ENCODE results near the gene PTCHD1. TPM values are rescaled to one million over a fixed set of nuclear protein-coding genes. Genes with fewer than 3 reads are reported as not detected.

The PTCHD1 gene
- total RNA-seq, 2 experiments from 2014 or later = not detected

DNA sequence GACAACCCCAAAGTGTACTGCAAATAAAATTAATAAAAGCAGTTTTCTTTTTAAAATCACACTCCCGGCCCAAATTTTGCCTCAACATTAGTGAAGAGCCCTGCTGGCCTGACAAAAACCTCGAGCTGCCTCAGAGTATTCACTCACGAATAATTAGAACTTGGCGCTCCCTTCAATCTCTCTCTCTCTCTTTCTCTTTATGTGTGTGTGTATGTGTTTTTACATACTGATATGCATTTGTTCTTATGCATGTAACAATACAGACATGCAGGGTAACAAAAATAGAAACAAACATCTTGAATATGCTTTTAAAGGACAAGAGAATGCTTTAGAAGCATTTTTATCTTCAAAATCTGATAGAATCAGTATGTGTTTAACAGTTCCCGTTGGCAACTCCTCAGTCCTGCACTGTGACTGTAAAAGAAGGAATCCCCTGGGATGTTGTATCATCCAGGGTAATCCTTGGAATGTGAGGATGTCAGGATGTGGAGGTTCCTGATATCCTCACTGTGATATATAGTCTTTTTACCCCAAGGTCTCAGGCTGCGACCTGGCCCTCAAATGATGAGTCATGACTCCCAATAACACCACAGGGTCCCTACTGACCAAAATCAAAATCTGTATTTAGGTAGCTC lies 53.0 kb downstream of the PTCHD1 start:
- Mint-ChIP-seq H3K27me3 (ENCODE audit: low read depth) (no peaks in the 10 kb centered on the region), H3K4me3 (no peak overlapping the region), H3K27ac (no peak overlapping the region), H3K36me3 (ENCODE audit: low read depth) (no peaks in the 10 kb centered on the region), H3K4me1 (ENCODE audit: low read depth) (no peaks in the 10 kb centered on the region), H3K9me3 (no peaks in the 10 kb centered on the region)
- CTCF ChIA-PET = no interaction called here
- intact Hi-C loops (cut with micrococcal nuclease) = no loop called here
- DNase-seq = no peak

DNA sequence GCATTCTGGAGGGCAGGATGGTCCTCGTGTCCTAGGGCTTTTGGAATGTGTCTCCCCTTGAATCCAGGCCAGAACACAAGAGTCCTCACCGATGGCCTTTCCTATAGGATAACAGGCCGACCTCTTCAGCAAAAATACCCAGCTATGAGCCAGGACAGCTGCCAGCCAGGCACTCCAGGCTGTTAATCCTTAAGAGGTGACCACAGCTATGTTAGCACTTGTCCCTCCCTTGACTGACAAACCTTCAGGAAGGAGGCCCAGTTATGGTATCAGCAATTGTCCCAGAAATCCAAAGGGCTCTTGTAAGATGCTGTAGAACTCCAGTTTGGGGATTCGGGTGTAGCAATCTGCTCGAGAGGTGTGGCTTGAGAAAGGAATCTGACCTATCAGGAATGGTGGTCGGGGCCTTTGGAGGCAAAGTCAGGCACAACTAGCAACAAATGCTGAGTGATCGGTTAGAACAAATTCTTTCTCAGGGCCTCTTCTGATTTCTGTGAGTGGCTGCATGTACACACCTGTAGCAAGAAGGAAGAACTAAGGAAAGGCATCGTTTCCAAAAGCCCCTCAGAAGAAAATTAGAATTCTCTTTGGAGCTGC lies 54.6 kb downstream of the PTCHD1 start:
- intact Hi-C loops (cut with micrococcal nuclease) = no loop called here
- Mint-ChIP-seq H3K4me1 (ENCODE audit: low read depth) (no peaks in the 10 kb centered on the region), H3K9me3 (no peaks in the 10 kb centered on the region), H3K36me3 (ENCODE audit: low read depth) (no peaks in the 10 kb centered on the region), H3K27me3 (ENCODE audit: low read depth) (no peaks in the 10 kb centered on the region), H3K27ac (no peak overlapping the region), H3K4me3 (no peak overlapping the region)
- CTCF ChIA-PET = no interaction called here
- DNase-seq = no peak

- Mint-ChIP-seq H3K27ac (no peak overlapping the region), H3K4me3 (no peak overlapping the region), H3K4me1 (ENCODE audit: low read depth) (no peaks in the 10 kb centered on the region), H3K36me3 (ENCODE audit: low read depth) (no peaks in the 10 kb centered on the region), H3K9me3 (no peaks in the 10 kb centered on the region), H3K27me3 (ENCODE audit: low read depth) (no peaks in the 10 kb centered on the region)
- intact Hi-C loops (cut with micrococcal nuclease) = no loop called here
- DNase-seq = no peak
- CTCF ChIA-PET = no interaction called here
These were observed 56.3 kb downstream of the PTCHD1 start for GRCh38 chrX:23390979-23391378.

DNA sequence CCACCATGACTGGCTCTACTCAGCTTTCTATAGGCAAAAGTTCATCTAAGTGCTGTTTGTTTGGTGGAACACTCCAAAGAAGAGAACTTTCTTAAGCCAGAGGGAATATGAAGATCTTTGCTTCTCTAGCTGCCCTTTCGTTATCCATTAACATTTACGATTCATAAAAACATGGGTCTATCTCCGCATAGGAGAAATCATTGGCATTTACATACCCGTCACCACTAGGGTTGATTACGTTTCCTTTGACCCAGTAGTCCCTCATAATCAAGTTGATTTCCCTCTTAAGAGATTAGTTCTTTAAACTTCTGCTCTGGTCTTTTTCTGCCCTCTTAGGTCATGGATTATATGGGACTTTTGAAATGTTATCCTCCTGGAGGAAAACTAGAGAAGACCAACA lies 57.5 kb downstream of the PTCHD1 start:
- no peak for DNase-seq
- Mint-ChIP-seq H3K4me3 (no peak overlapping the region), H3K27me3 (ENCODE audit: low read depth) (no peaks in the 10 kb centered on the region), H3K36me3 (ENCODE audit: low read depth) (no peaks in the 10 kb centered on the region), H3K4me1 (ENCODE audit: low read depth) (no peaks in the 10 kb centered on the region), H3K27ac (no peak overlapping the region), H3K9me3 (no peaks in the 10 kb centered on the region)
- intact Hi-C loops (cut with micrococcal nuclease) = no loop called here
- CTCF ChIA-PET = no interaction called here

- Mint-ChIP-seq H3K27ac (no peak overlapping the region), H3K36me3 (ENCODE audit: low read depth) (no peaks in the 10 kb centered on the region), H3K4me1 (ENCODE audit: low read depth) (no peaks in the 10 kb centered on the region), H3K9me3 (no peaks in the 10 kb centered on the region), H3K27me3 (ENCODE audit: low read depth) (no peaks in the 10 kb centered on the region), H3K4me3 (no peak overlapping the region)
- intact Hi-C loops (cut with micrococcal nuclease) = no loop called here
- CTCF ChIA-PET = no interaction called here
- no peak for DNase-seq
These were observed 59.8 kb downstream of the PTCHD1 start for GRCh38 chrX:23394421-23394820.

DNA sequence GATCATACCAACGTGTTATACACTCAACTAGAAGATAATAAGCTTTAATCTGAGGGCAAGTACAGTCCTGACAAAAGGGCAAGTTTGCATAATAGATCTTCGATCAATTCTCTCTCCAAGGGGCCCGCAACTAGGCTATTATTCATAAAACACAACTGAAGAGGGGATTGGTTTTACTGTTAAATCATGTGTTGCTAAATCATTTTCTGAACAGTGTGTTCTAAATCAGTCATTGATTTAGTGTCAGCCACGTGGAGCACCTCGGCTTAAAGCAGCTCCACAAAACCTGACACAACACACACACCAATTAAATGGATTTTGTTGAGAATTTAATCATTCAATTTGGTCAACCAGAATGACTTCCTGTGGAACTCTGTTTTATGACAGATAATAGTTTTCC lies 61.6 kb downstream of the PTCHD1 start:
- DNase-seq = no peak
- H3K9me3 Mint-ChIP-seq = no peaks in the 10 kb centered on the region
- no peaks in the 10 kb centered on the region for H3K27me3 Mint-ChIP-seq (ENCODE audit: low read depth)
- no peak overlapping the region for H3K4me3 Mint-ChIP-seq
- CTCF ChIA-PET = no interaction called here
- intact Hi-C loops (cut with micrococcal nuclease) = no loop called here
- H3K27ac Mint-ChIP-seq = no peak overlapping the region
- no peaks in the 10 kb centered on the region for H3K4me1 Mint-ChIP-seq (ENCODE audit: low read depth)
- H3K36me3 Mint-ChIP-seq (ENCODE audit: low read depth) = no peaks in the 10 kb centered on the region

DNA sequence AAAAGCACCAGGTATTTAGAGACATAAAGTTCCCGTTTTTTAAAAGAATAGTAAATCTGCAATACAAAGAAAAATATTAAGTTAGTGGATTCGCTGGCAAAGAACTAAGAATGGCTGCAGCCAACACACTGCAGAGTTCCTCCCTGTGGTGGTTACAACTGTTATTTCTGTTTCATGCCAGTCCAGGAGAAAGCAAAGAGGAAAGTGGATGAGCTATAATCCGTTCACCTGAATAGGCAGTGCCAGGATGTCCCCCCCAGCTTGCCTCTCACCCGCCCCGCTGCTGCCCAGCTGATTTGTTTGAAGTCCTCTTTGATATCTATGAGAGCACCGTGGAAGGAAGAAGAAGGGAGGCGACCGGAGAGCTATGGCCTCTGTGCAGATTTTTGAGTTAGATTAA lies 63.9 kb downstream of the PTCHD1 start:
- no peaks in the 10 kb centered on the region for H3K27me3 Mint-ChIP-seq (ENCODE audit: low read depth)
- H3K27ac Mint-ChIP-seq = no peak overlapping the region
- no peaks in the 10 kb centered on the region for H3K9me3 Mint-ChIP-seq
- no peaks in the 10 kb centered on the region for H3K36me3 Mint-ChIP-seq (ENCODE audit: low read depth)
- no peak overlapping the region for H3K4me3 Mint-ChIP-seq
- CTCF ChIA-PET = no interaction called here
- intact Hi-C loops (cut with micrococcal nuclease) = no loop called here
- DNase-seq = no peak
- no peaks in the 10 kb centered on the region for H3K4me1 Mint-ChIP-seq (ENCODE audit: low read depth)

- intact Hi-C loops (cut with micrococcal nuclease) = no loop called here
- no peak for DNase-seq
- Mint-ChIP-seq H3K27ac (no peak overlapping the region), H3K9me3 (no peaks in the 10 kb centered on the region), H3K4me3 (no peak overlapping the region), H3K4me1 (ENCODE audit: low read depth) (no peaks in the 10 kb centered on the region), H3K27me3 (ENCODE audit: low read depth) (no peaks in the 10 kb centered on the region), H3K36me3 (ENCODE audit: low read depth) (no peaks in the 10 kb centered on the region)
- CTCF ChIA-PET = interaction anchor here (0.5 kb wide), 1 partner anchor 234 kb away, joined by 3 read pairs; no protein-coding TSS in a partner anchor
These were observed 69.2 kb downstream of the PTCHD1 start for GRCh38 chrX:23403849-23404248.

DNA sequence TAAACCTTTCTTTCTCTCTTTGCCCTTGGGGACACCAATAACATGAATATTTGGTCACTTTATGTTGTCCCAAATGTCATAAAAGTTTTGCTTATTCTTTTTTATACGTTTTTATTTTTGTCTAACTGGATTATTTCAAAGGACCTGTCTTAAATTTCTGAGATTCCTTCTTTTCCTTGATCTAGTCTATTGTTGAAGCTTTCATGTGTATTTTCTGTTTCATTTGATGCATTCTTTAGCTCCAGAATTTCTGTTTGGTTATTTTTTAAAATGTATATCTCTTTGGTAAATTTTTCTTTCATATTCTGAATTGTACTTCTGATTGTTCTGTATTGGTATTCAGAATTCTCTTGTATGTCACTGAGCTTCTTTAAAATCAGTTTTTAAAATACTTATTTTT lies 88.3 kb downstream of the PTCHD1 start:
- no peaks in the 10 kb centered on the region for H3K27me3 Mint-ChIP-seq (ENCODE audit: low read depth)
- DNase-seq = no peak
- CTCF ChIA-PET = no interaction called here
- H3K36me3 Mint-ChIP-seq (ENCODE audit: low read depth) = no peaks in the 10 kb centered on the region
- no peak overlapping the region for H3K4me3 Mint-ChIP-seq
- H3K9me3 Mint-ChIP-seq = peaks cover 15% of the 10 kb centered on the region
- no peaks in the 10 kb centered on the region for H3K4me1 Mint-ChIP-seq (ENCODE audit: low read depth)
- intact Hi-C loops (cut with micrococcal nuclease) = no loop called here
- no peak overlapping the region for H3K27ac Mint-ChIP-seq

- DNase-seq = no peak
- Mint-ChIP-seq H3K27me3 (ENCODE audit: low read depth) (no peaks in the 10 kb centered on the region), H3K27ac (no peak overlapping the region), H3K4me3 (no peak overlapping the region), H3K9me3 (peaks cover 2% of the 10 kb centered on the region), H3K4me1 (ENCODE audit: low read depth) (no peaks in the 10 kb centered on the region), H3K36me3 (ENCODE audit: low read depth) (no peaks in the 10 kb centered on the region)
- CTCF ChIA-PET = no interaction called here
- intact Hi-C loops (cut with micrococcal nuclease) = no loop called here
These were observed 99.8 kb downstream of the PTCHD1 start for GRCh38 chrX:23434356-23434884.

DNA sequence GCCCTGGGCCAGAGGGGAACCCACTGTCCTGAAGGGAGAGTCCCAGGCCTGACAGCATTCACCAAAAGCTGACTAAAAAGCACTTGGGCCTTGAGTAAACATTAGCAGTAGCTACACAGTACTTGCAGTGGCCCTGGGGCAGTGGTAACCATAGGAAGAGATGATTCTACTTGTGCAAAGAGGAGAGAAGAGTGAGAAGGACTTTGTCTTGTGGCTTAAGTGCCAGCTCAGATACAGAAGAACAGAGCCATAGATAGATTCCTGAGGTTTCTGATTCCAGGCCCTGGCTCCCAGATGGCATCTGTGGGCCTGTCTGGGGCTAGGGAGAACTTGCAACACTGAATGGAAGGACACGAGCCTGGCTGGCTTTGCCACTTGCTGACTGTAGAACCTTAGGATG lies 100.5 kb downstream of the PTCHD1 start:
- Mint-ChIP-seq H3K4me3 (no peak overlapping the region), H3K27ac (no peak overlapping the region), H3K36me3 (ENCODE audit: low read depth) (no peaks in the 10 kb centered on the region), H3K27me3 (ENCODE audit: low read depth) (no peaks in the 10 kb centered on the region), H3K9me3 (no peaks in the 10 kb centered on the region), H3K4me1 (ENCODE audit: low read depth) (no peaks in the 10 kb centered on the region)
- no peak for DNase-seq
- intact Hi-C loops (cut with micrococcal nuclease) = no loop called here
- CTCF ChIA-PET = interaction anchor here (0.8 kb wide), 1 partner anchor 180 kb away, joined by 3 read pairs; no protein-coding TSS in a partner anchor

- Mint-ChIP-seq H3K27me3 (ENCODE audit: low read depth) (no peaks in the 10 kb centered on the region), H3K4me3 (no peak overlapping the region), H3K27ac (no peak overlapping the region), H3K9me3 (no peaks in the 10 kb centered on the region), H3K36me3 (ENCODE audit: low read depth) (no peaks in the 10 kb centered on the region), H3K4me1 (ENCODE audit: low read depth) (no peaks in the 10 kb centered on the region)
- no peak for DNase-seq
- CTCF ChIA-PET = interaction anchor here (0.8 kb wide), 1 partner anchor 180 kb away, joined by 3 read pairs; no protein-coding TSS in a partner anchor
- intact Hi-C loops (cut with micrococcal nuclease) = no loop called here
These were observed 100.9 kb downstream of the PTCHD1 start for GRCh38 chrX:23435575-23435974.

DNA sequence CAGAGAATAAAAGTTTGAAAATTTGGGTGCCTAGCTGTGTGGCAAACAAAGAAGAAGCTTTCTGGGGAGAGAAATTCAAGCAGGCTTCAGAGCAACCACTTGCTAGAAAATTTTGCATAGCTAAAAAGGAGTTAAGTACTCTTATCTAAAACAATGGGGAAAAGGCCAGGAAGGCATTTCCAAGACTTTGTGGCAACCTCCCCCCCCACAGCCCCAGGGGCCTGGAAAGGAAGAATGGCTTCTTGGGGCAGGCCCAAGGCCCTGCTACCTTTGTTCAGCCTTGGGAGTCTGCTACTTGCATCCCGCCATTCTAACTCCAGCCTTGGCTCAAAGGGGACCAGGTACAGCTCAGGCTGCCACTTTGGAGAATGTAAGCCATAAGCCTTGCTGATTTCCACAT lies 102.2 kb downstream of the PTCHD1 start:
- intact Hi-C loops (cut with micrococcal nuclease) = no loop called here
- no peaks in the 10 kb centered on the region for H3K4me1 Mint-ChIP-seq (ENCODE audit: low read depth)
- no peak overlapping the region for H3K27ac Mint-ChIP-seq
- DNase-seq = no peak
- H3K9me3 Mint-ChIP-seq = no peaks in the 10 kb centered on the region
- no peaks in the 10 kb centered on the region for H3K36me3 Mint-ChIP-seq (ENCODE audit: low read depth)
- H3K4me3 Mint-ChIP-seq = no peak overlapping the region
- no peaks in the 10 kb centered on the region for H3K27me3 Mint-ChIP-seq (ENCODE audit: low read depth)
- CTCF ChIA-PET = no interaction called here

Data from activated naive CD4-positive, alpha-beta T cell treated with anti-CD3 and anti-CD28 coated beads for 36 hours (primary cell).